ENCODE data around the gene TCF20.

The TCF20 gene

GRCh38 chr22:42288791-42289190 lies 18.3 kb upstream of the TCF20 start:
- TF ChIP-seq, protein P1, sequence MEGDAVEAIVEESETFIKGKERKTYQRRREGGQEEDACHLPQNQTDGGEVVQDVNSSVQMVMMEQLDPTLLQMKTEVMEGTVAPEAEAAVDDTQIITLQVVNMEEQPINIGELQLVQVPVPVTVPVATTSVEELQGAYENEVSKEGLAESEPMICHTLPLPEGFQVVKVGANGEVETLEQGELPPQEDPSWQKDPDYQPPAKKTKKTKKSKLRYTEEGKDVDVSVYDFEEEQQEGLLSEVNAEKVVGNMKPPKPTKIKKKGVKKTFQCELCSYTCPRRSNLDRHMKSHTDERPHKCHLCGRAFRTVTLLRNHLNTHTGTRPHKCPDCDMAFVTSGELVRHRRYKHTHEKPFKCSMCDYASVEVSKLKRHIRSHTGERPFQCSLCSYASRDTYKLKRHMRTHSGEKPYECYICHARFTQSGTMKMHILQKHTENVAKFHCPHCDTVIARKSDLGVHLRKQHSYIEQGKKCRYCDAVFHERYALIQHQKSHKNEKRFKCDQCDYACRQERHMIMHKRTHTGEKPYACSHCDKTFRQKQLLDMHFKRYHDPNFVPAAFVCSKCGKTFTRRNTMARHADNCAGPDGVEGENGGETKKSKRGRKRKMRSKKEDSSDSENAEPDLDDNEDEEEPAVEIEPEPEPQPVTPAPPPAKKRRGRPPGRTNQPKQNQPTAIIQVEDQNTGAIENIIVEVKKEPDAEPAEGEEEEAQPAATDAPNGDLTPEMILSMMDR (IDR thresholded peaks at IDR 0.05): no peak

GRCh38 chr22:42287174-42287890 lies 16.9 kb upstream of the TCF20 start:
- TF ChIP-seq, protein P1 (IDR thresholded peaks at IDR 0.05): no peak

- TF ChIP-seq, protein P1 (IDR thresholded peaks at IDR 0.05): no peak
Observed at GRCh38 chr22:42286205-42286604, 15.8 kb upstream of the TCF20 start.

DNA sequence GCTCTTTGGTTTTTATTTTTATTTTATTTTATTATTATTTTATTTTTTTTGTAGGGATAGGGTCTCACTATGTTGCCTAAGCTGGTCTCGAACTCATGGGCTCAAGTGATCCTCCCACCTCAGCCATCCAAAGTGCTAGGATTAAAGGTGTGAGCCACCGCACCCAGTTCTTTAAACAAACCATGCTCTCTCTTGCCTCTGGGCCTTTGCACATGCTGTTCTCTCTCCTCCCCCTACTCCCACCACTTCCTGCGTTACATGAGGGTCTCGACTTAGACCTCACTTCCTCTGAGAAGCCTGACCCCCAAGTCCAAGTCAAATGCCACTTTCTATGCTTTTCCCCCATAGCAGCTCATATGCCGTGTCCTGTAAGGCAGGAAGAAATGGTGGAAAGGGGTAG lies 15.2 kb upstream of the TCF20 start:
- TF ChIP-seq, protein P1 (IDR thresholded peaks at IDR 0.05): no peak

DNA sequence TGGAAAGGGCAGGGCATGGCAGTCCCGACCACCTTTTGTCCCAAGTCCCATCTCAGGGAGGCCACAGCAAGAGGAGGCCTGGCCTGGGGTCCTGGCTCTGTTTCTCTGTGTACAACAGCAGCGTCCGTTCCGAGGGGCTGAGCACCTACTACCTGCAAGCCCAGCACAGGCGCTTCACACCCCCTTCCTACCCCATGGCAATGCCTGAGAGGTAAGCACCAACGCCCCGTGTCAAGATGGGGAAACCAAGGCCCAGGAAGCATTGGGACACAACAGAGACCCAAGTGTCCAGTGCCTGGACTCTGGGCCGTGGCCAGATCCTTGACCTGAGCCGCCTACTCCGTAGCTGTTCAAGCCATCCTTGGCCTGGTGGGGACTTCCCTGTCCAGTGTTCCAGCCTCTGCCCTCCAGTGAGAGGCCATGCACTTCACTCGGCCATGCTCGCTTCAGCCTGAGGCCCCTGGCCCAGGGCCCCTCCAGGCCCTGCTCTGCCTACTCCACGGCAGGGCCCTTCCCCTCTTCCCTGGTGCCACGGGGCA lies 14.3 kb upstream of the TCF20 start:
- TF ChIP-seq, protein P1 (IDR thresholded peaks at IDR 0.05): no peak

DNA sequence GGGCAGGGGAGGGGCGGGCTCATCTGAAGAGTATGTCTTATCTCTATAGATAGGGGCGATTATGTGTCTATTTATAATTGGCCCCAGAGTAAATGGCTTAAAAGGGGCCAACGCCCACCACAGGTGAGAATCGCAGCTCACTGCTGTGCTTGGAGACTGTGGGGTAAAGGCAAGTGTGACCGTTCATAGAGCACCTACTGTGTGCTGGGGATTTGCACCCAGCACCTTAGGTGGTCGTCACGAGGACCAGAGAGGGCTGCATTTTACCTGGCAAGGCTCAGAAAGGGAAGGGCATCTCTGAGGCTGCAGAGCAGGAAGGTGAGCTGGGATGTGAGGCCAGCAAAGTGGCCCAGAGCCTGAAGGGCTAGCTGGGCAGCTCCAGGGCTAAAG lies 13.7 kb upstream of the TCF20 start:
- TF ChIP-seq, protein P1 (IDR thresholded peaks at IDR 0.05): no peak

DNA sequence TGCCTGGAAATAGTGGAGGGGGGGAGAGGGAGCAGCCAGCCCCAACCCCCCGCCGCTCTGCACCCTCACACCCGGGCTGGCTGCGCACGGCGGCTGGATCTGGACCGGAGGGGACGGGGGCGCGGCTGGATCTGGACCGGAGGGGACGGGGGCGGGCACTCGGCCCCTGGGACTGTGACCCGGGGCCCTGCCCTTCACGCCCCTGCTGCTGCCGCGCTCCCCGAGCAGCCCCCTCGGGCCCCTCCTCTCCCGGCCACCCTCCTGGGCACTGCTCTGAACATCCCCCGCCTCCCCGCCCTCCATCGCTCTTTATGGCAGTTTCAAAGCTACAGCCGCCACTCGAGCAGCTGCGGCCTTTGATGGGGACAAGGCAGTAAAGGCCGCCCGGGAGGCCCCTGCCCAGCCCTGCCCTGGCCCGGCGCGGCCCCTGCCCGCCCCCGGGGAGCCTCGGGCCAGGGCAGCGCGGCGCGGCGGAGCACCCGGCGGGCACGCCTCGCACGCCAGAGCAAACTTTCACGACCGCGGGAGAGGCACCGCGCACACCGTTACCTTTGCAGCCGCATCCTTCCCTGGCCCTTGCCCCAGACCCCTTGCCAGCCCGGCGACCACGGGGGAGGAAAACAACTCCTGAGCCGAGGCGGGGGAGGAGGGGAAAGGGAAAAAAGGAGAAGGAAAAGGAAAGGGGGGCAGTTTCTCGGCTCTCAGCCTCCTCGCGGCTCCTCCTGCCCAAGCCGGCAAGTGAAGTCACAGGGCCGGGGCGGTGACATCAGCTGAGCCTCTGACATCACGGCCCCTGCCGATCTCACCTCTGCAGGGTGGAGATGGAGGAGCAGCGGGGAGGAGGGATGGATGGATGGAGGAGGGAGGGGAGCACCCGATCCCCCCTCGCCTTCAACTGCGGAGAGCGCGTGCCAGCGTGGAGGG lies 13.1 kb upstream of the TCF20 start:
- TF ChIP-seq, protein P1 (IDR thresholded peaks at IDR 0.05): no peak

All from LNCAP (cell line).